K562 (cell line): ENCODE results near the gene CACNB1. TPM values are rescaled to one million over a fixed set of nuclear protein-coding genes. Genes with fewer than 3 reads are reported as not detected.

Experiments used
- ATAC-seq: fragments of 200-7000 bp; cut with Tn5 transposase; 3 replicates; pipeline ENCODE4 v1.9.1; 2020; ENCODE audit warnings: moderate library complexity
- BruUV-seq: library from RNA; stranded (reverse); fragments of 400-500 nt; replicated peaks from 2 replicates; lab custom pipeline; 2021; lab: Mats Ljungman, UMichigan
- CTCF ChIA-PET: fragments of 300-600 bp; formaldehyde crosslinking; extraction: SDS; loops from one replicate; lab custom pipeline; 2021; ENCODE audit warnings: low intra/inter-chr PET ratio; lab: Yijun Ruan, JAX
- POLR2A ChIA-PET: fragments of 300-600, 350-650 bp; sonication (Branson Sonifier 250); formaldehyde crosslinking; extraction: SDS; loops from one replicate; lab custom pipeline; 2021; ENCODE audit warnings: antibody characterized with exemption, inconsistent platforms; lab: Yijun Ruan, JAX
- DNase-seq, 4 experiments: peaks; one replicate each; pipeline versions ENCODE4 v3.0.0 to v3.0.0-alpha.2; 2011 to 2018; ENCODE audit warnings: low spot score in 3 of 4, mixed read lengths in 3 of 4; ENCODE audit errors: extremely low read depth in 1 of 4
- FAIRE-seq: peaks from 2 replicates; lab custom pipeline; 2011; peaks lifted over from hg19 to GRCh38; lab: Jason Lieb, UNC
- H2AFZ ChIP-seq: 2 replicates; pipeline ENCODE4 v1.6.0; 2011; ENCODE audit warnings: low read depth, low read length, control low read depth, inconsistent platforms
- H3K27ac ChIP-seq: fragments of 200-600 bp; 3 replicates; pipeline ENCODE4 v1.8.0; 2011; ENCODE audit warnings: low read depth, mild to moderate bottlenecking, control low read depth, inconsistent platforms, low read length, moderate library complexity, mixed read lengths; ENCODE audit errors: extremely low read depth
- H3K27me3 ChIP-seq, 2 experiments: fragments of 300-600 bp in 1 of 2; 2 replicates in 1 of 2; 3 replicates in 1 of 2; pipeline versions ENCODE4 v1.6.0 to v1.8.0; 2011; ENCODE audit warnings: inconsistent platforms in 2 of 2, low read length in 2 of 2, mild to moderate bottlenecking in 1 of 2, mixed read lengths in 1 of 2, moderate library complexity in 1 of 2; ENCODE audit not compliant: control insufficient read depth in 2 of 2, insufficient read depth in 2 of 2
- H3K36me3 ChIP-seq: fragments of 300-600 bp; 3 replicates; pipeline ENCODE4 v1.8.0; 2011; ENCODE audit warnings: mild to moderate bottlenecking, low read length, inconsistent platforms; ENCODE audit not compliant: control insufficient read depth, insufficient read depth
- H3K4me1 ChIP-seq, 2 experiments: fragments of 200-600 bp in 1 of 2; replicated peaks in 1 of 2; 2 replicates in 1 of 2; 3 replicates in 1 of 2; pipeline versions ENCODE4 v1.5.1 to v1.8.0; 2011; ENCODE audit warnings: inconsistent platforms in 2 of 2, low read length in 2 of 2, mild to moderate bottlenecking in 1 of 2, mixed read lengths in 1 of 2, moderate library complexity in 1 of 2; ENCODE audit not compliant: control insufficient read depth in 2 of 2, insufficient read depth in 2 of 2
- H3K4me2 ChIP-seq: 2 replicates; pipeline ENCODE4 v1.6.1; 2011; ENCODE audit warnings: low read length, control low read depth, inconsistent platforms, mixed read lengths; ENCODE audit not compliant: insufficient read depth
- H3K4me3 ChIP-seq: fragments of 200-600 bp; sonication (generic), shearing (Covaris generic); 2 replicates; pipeline ENCODE4 v1.5.1; 2016; ENCODE audit warnings: control low read depth, inconsistent platforms
- H3K79me2 ChIP-seq: fragments of 200-600 bp; 3 replicates; pipeline ENCODE4 v1.8.0; 2011; ENCODE audit warnings: low read length, inconsistent platforms; ENCODE audit not compliant: control insufficient read depth, insufficient read depth
- H3K9ac ChIP-seq, 2 experiments: 2 replicates each; pipeline versions ENCODE4 v1.6.0 to v1.6.1; 2011; ENCODE audit warnings: low read depth in 2 of 2, low read length in 2 of 2, control low read depth in 1 of 2, inconsistent platforms in 1 of 2, mild to moderate bottlenecking in 1 of 2, mixed read lengths in 1 of 2; ENCODE audit not compliant: insufficient read depth in 1 of 2
- H3K9me1 ChIP-seq: one replicate; pipeline ENCODE4 v1.6.0; 2011; ENCODE audit warnings: inconsistent platforms, mild to moderate bottlenecking, low read length, moderate library complexity; ENCODE audit not compliant: control insufficient read depth, insufficient read depth
- H3K9me3 ChIP-seq: replicated peaks from 2 replicates; pipeline ENCODE4 v1.5.1; 2011; ENCODE audit warnings: low read depth, low read length, inconsistent platforms; ENCODE audit not compliant: control insufficient read depth, insufficient read depth
- H4K20me1 ChIP-seq: replicated peaks from 2 replicates; pipeline ENCODE4 v1.6.1; 2011; ENCODE audit warnings: low read length, inconsistent platforms, mixed read lengths; ENCODE audit not compliant: control insufficient read depth, insufficient read depth
- CBX3 ChIP-seq, 2 experiments: IDR thresholded peaks; 1 replicate in 1 of 2; 2 replicates in 1 of 2; pipeline ENCODE4 v1.6.1; 2012; ENCODE audit warnings: inconsistent platforms in 2 of 2, low read length in 2 of 2, borderline replicate concordance in 1 of 2, control low read depth in 1 of 2
- FIP1L1 ChIP-seq: fragments of 200-400 bp; formaldehyde crosslinking; IDR thresholded peaks from 2 replicates; pipeline ENCODE4 v1.6.1; 2018; ENCODE audit warnings: mild to moderate bottlenecking, low read depth, low read length; ENCODE audit not compliant: poor library complexity, severe bottlenecking
- FOXJ2 ChIP-seq: fragments of 200-800 bp; sonication (Bioruptor generic); IDR thresholded peaks from 2 replicates; pipeline ENCODE4 v1.6.1; 2016; ENCODE audit warnings: missing genetic modification characterization, missing compliant biosample characterization
- JUN ChIP-seq, 2 experiments: sonication (generic) in 1 of 2; formaldehyde crosslinking in 1 of 2; IDR thresholded peaks; 2 replicates each; pipeline versions ENCODE4 v1.6.1 to v1.8.0; 2012 to 2022; ENCODE audit warnings: borderline replicate concordance in 2 of 2, mild to moderate bottlenecking in 2 of 2, improper control_type of control experiment in 1 of 2, low read depth in 1 of 2, low read length in 1 of 2, missing genetic modification reagents in 1 of 2
- KDM5B ChIP-seq: fragments of 200-600 bp; sonication (generic); IDR thresholded peaks from 2 replicates; pipeline ENCODE4 v1.6.1; 2012; ENCODE audit warnings: low read depth, mild to moderate bottlenecking, moderate library complexity, low read length, control low read depth, inconsistent platforms; ENCODE audit not compliant: insufficient replicate concordance
- NR2C2 ChIP-seq, 2 experiments: fragments of 200-800 bp in 1 of 2; sonication (Bioruptor generic) in 1 of 2; sonication (generic) in 1 of 2; formaldehyde crosslinking in 1 of 2; IDR thresholded peaks; 2 replicates each; pipeline versions ENCODE4 v1.6.1 to v1.8.0; 2016 to 2022; ENCODE audit warnings: mild to moderate bottlenecking in 1 of 2, missing compliant biosample characterization in 1 of 2, missing genetic modification characterization in 1 of 2, missing genetic modification reagents in 1 of 2
- PCBP1 ChIP-seq: fragments of 200-400 bp; formaldehyde crosslinking; IDR thresholded peaks from 2 replicates; pipeline ENCODE4 v1.6.1; 2018; ENCODE audit warnings: mild to moderate bottlenecking, low read depth, low read length; ENCODE audit not compliant: poor library complexity, severe bottlenecking
- SIX5 ChIP-seq, 2 experiments: IDR thresholded peaks; 2 replicates each; pipeline ENCODE4 v1.6.1; 2011; ENCODE audit warnings: low read length in 2 of 2, borderline replicate concordance in 1 of 2, low read depth in 1 of 2, mild to moderate bottlenecking in 1 of 2, moderate library complexity in 1 of 2; ENCODE audit not compliant: insufficient read depth in 1 of 2
- SMARCC2 ChIP-seq: fragments of 450-650 bp; IDR thresholded peaks from 2 replicates; pipeline ENCODE4 v1.6.1; 2017; ENCODE audit warnings: antibody characterized with exemption, moderate library complexity, mild to moderate bottlenecking, low read depth
- SP1 ChIP-seq: sonication (generic); formaldehyde crosslinking; IDR thresholded peaks from 2 replicates; pipeline ENCODE4 v1.8.1; 2022; ENCODE audit warnings: mild to moderate bottlenecking, missing genetic modification reagents
- TCF7L2 ChIP-seq: fragments of 150-350 bp; IDR thresholded peaks from 2 replicates; pipeline ENCODE4 v1.6.1; 2016; ENCODE audit warnings: low read depth, mild to moderate bottlenecking, low read length, moderate library complexity
- U2AF1 ChIP-seq: fragments of 200-400 bp; formaldehyde crosslinking; optimal IDR thresholded peaks from 2 replicates; pipeline ENCODE3; 2017; ENCODE audit warnings: mild to moderate bottlenecking, low read depth, low read length, moderate library complexity
- ZFPM2 ChIP-seq: fragments of 250-450 bp; sonication (Bioruptor Pico); IDR thresholded peaks from 2 replicates; pipeline ENCODE4 v1.5.1; 2022; ENCODE audit warnings: mild to moderate bottlenecking
- WGBS: fragments of 100-300 bp; shearing (Covaris generic); methylation state at CpG from one replicate; pipeline ENCODE4 v1.1.6; 2016; ENCODE audit warnings: low coverage, mixed read lengths; ENCODE audit not compliant: insufficient coverage; ENCODE audit errors: missing lambda C conversion rate; 5-methylcytosine and 5-hydroxymethylcytosine counted together
- in situ Hi-C: fragments of 300-500 bp; cut with MboI; formaldehyde crosslinking; loops from 4 replicates; pipeline ENCODE4 v1.15.0; 2018; ENCODE audit warnings: inconsistent platforms, mixed read lengths
- intact Hi-C: fragments of 100-400 bp; cut with micrococcal nuclease; formaldehyde crosslinking; loops from 2 replicates; pipeline ENCODE4 v1.14.2; 2022
- polyA plus RNA-seq, 8 experiments: library from polyadenylated mRNA; depleted of rRNA in 4 of 8; stranded (reverse) in 5 of 8; unstranded in 3 of 8; fragments of >200 nt; fragmentation: Nextera tagmentation in 2 of 8; fragmentation: Illumina TruSeq in 1 of 8; extraction: Ambion mirVana in 2 of 8; extraction: Trizol in 1 of 8; gene quantifications; 2 replicates each; pipeline versions ENCODE4 v1.2.1 to v1.2.3, GENCODE V29; 2011 to 2014; ENCODE audit warnings: inconsistent platforms in 1 of 8, missing spikeins in 1 of 8
- total RNA-seq, 7 experiments: library from RNA; depleted of rRNA in 6 of 7; stranded (reverse); fragments of >200 nt in 6 of 7; fragmentation: Illumina TruSeq in 2 of 7; extraction: Trizol in 2 of 7; gene quantifications; 2 replicates each; pipeline versions ENCODE4 v1.2.1 to v1.2.3, GENCODE V29; 2011 to 2021; ENCODE audit warnings: low replicate concordance in 1 of 7

CACNB1 gene
- total and polyA plus RNA-seq, 9 of the 15 experiments (the other 6 are each of a cell fraction or from before 2014, with no cell fraction given), result 0.08 to 7.4 (median 3.0) TPM

DNA sequence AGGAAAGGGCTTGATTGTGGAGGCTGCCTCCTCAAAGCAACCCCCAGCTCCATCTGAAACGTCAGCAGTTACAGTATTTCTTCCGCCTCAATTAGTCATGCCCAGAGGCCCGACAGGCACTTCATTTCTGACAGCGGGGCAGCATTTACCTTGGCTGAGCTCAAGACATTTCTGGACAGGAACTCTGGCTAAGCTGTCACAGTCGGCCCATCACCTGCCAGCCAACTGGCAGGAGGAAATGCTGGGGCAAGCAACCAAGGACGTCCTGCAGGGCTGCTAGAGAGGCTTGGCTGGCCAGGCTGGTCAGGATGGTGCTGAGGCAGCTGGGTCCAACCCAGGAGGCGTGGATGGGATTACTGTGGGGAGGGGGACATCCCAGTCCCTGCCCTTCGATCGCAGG is 73.8 kb downstream of the CACNB1 start:
- FAIRE-seq (no peak), ATAC-seq (no peak), DNase-seq (no peak)
- intact Hi-C loops (no loop called here), in situ Hi-C loops (no loop called here)
- Histone ChIP-seq H3K27ac (no peak overlapping the region), H4K20me1 (no peaks in the 10 kb centered on the region; the same call in 1 of the 2 replicates), H3K9ac (peak overlapping the region in 1 of 2 experiments; percentile 53; a peak in 2 of 4 replicates), H2AFZ (no peak overlapping the region), H3K4me2 (no peak overlapping the region), H3K36me3 (no peaks in the 10 kb centered on the region), H3K79me2 (no peaks in the 10 kb centered on the region), H3K9me1 (no peaks in the 10 kb centered on the region), H3K27me3 (peaks cover 27 to 44% of the 10 kb centered on the region in 2 experiments), H3K4me3 (no peak overlapping the region), H3K4me1 (no peaks in the 10 kb centered on the region), H3K9me3 (no peaks in the 10 kb centered on the region)
- 10% methylated on average over 9 of the region's 9 CpGs for WGBS
- no TSS peak for BruUV-seq
- TF ChIP-seq KDM5B (no peak), NR2C2 (CRISPR knock-in tag; IDR thresholded peaks at IDR 0.05) (no peak), NR2C2 (tag; IDR thresholded peaks at IDR 0.05) (no peak), U2AF1 (no peak), TCF7L2 (no peak), SP1 (CRISPR knock-in tag) (no peak), SIX5 (IDR thresholded peaks at IDR 0.05; ENCODE audit: borderline replicate concordance in 1 of 2, insufficient read depth in 1 of 2, low read depth in 1 of 2, low read length in 2 of 2) (no peak), FOXJ2 (tag) (no peak), CBX3 (IDR thresholded peaks at IDR 0.05; ENCODE audit: borderline replicate concordance in 1 of 2, low read length in 2 of 2) (no peak), PCBP1 (no peak), ZFPM2 (CRISPR knock-in tag) (no peak), SMARCC2 (no peak), FIP1L1 (no peak), JUN (IDR thresholded peaks at IDR 0.05; ENCODE audit: borderline replicate concordance, low read depth, low read length) (no peak), JUN (CRISPR knock-in tag; IDR thresholded peaks at IDR 0.05; ENCODE audit: borderline replicate concordance) (no peak)
- ChIA-PET CTCF (no interaction called here), POLR2A (interaction anchor here (0.6 kb wide), 3 partner anchors 38 to 380 kb away, joined by 3 read pairs; no protein-coding TSS in a partner anchor)

Other genes with a start within 250 kb of the CACNB1 start
- not detected in 2 replicates for gene FBXO47, start 230.3 kb downstream of the CACNB1 start, total RNA-seq (2014; rRNA removed)
- gene FBXO47, start 230.3 kb downstream of the CACNB1 start, total RNA-seq (2014; rRNA removed; fragmentation: Illumina TruSeq; extraction: Trizol), result not detected in 2 replicates
- gene FBXO47, start 230.3 kb downstream of the CACNB1 start, total RNA-seq (2015; rRNA removed; fragmentation: Illumina TruSeq; extraction: Trizol), result not detected in 2 replicates
- gene FBXO47, start 230.3 kb downstream of the CACNB1 start, total RNA-seq (2021), result not detected in 2 replicates
- not detected in 2 replicates for gene FBXO47, start 230.3 kb downstream of the CACNB1 start, polyA plus RNA-seq (2011; rRNA removed)
- gene FBXO47, start 230.3 kb downstream of the CACNB1 start, polyA plus RNA-seq (2014; fragmentation: Illumina TruSeq; extraction: Trizol), result not detected in 2 replicates
- not detected for gene FBXO47, start 230.3 kb downstream of the CACNB1 start, polyA plus RNA-seq (2014; fragmentation: Nextera tagmentation; extraction: Ambion mirVana)
- gene FBXO47, start 230.3 kb downstream of the CACNB1 start, polyA plus RNA-seq (2014; rRNA removed), result not detected in 2 replicates
- gene PLXDC1, start 46.0 kb downstream of the CACNB1 start, total RNA-seq (2014; rRNA removed), result not detected in 2 replicates
- gene PLXDC1, start 46.0 kb downstream of the CACNB1 start, total RNA-seq (2014; rRNA removed; fragmentation: Illumina TruSeq; extraction: Trizol), result not detected in 2 replicates
- not detected in 2 replicates for gene PLXDC1, start 46.0 kb downstream of the CACNB1 start, total RNA-seq (2015; rRNA removed; fragmentation: Illumina TruSeq; extraction: Trizol)
- gene PLXDC1, start 46.0 kb downstream of the CACNB1 start, total RNA-seq (2021), result not detected in 2 replicates
- gene PLXDC1, start 46.0 kb downstream of the CACNB1 start, polyA plus RNA-seq (2011; rRNA removed), result 0.11 TPM in 1 of 2 replicates, not detected in the other
- gene PLXDC1, start 46.0 kb downstream of the CACNB1 start, polyA plus RNA-seq (2014; fragmentation: Illumina TruSeq; extraction: Trizol), result not detected in 2 replicates
- not detected for gene PLXDC1, start 46.0 kb downstream of the CACNB1 start, polyA plus RNA-seq (2014; fragmentation: Nextera tagmentation; extraction: Ambion mirVana)
- not detected in 2 replicates for gene PLXDC1, start 46.0 kb downstream of the CACNB1 start, polyA plus RNA-seq (2014; rRNA removed)
- gene ARL5C, start 31.5 kb downstream of the CACNB1 start, total RNA-seq (2014; rRNA removed), result not detected in 2 replicates
- gene ARL5C, start 31.5 kb downstream of the CACNB1 start, total RNA-seq (2014; rRNA removed; fragmentation: Illumina TruSeq; extraction: Trizol), result not detected in 2 replicates
- not detected in 2 replicates for gene ARL5C, start 31.5 kb downstream of the CACNB1 start, total RNA-seq (2015; rRNA removed; fragmentation: Illumina TruSeq; extraction: Trizol)
- not detected in 2 replicates for gene ARL5C, start 31.5 kb downstream of the CACNB1 start, total RNA-seq (2021)
- gene ARL5C, start 31.5 kb downstream of the CACNB1 start, polyA plus RNA-seq (2011; rRNA removed), result not detected in 2 replicates
- gene ARL5C, start 31.5 kb downstream of the CACNB1 start, polyA plus RNA-seq (2014; fragmentation: Illumina TruSeq; extraction: Trizol), result not detected in 2 replicates
- gene ARL5C, start 31.5 kb downstream of the CACNB1 start, polyA plus RNA-seq (2014; fragmentation: Nextera tagmentation; extraction: Ambion mirVana), result not detected
- not detected in 2 replicates for gene ARL5C, start 31.5 kb downstream of the CACNB1 start, polyA plus RNA-seq (2014; rRNA removed)
- 3,823 and 4,254 TPM in 2 replicates for gene RPL19, start 2.6 kb upstream of the CACNB1 start, total RNA-seq (2014; rRNA removed)
- 2,411 and 3,109 TPM in 2 replicates for gene RPL19, start 2.6 kb upstream of the CACNB1 start, total RNA-seq (2014; rRNA removed; fragmentation: Illumina TruSeq; extraction: Trizol)
- gene RPL19, start 2.6 kb upstream of the CACNB1 start, total RNA-seq (2015; rRNA removed; fragmentation: Illumina TruSeq; extraction: Trizol), result 3,681 and 3,727 TPM in 2 replicates
- 2,367 and 2,508 TPM in 2 replicates for gene RPL19, start 2.6 kb upstream of the CACNB1 start, total RNA-seq (2021)
- gene RPL19, start 2.6 kb upstream of the CACNB1 start, polyA plus RNA-seq (2011; rRNA removed), result 1,550 and 2,263 TPM in 2 replicates
- gene RPL19, start 2.6 kb upstream of the CACNB1 start, polyA plus RNA-seq (2014; fragmentation: Illumina TruSeq; extraction: Trizol), result 4,063 and 4,614 TPM in 2 replicates
- 1,000 to 10,000 TPM; 3,604 to 4,229 TPM for gene RPL19, start 2.6 kb upstream of the CACNB1 start, polyA plus RNA-seq (2014; fragmentation: Nextera tagmentation; extraction: Ambion mirVana)
- gene RPL19, start 2.6 kb upstream of the CACNB1 start, polyA plus RNA-seq (2014; rRNA removed), result 3,808 and 3,851 TPM in 2 replicates
- gene STAC2, start 28.3 kb upstream of the CACNB1 start, total RNA-seq (2014; rRNA removed), result not detected in 2 replicates
- not detected in 2 replicates for gene STAC2, start 28.3 kb upstream of the CACNB1 start, total RNA-seq (2014; rRNA removed; fragmentation: Illumina TruSeq; extraction: Trizol)
- not detected in 2 replicates for gene STAC2, start 28.3 kb upstream of the CACNB1 start, total RNA-seq (2015; rRNA removed; fragmentation: Illumina TruSeq; extraction: Trizol)
- not detected in 2 replicates for gene STAC2, start 28.3 kb upstream of the CACNB1 start, total RNA-seq (2021)
- gene STAC2, start 28.3 kb upstream of the CACNB1 start, polyA plus RNA-seq (2011; rRNA removed), result not detected in 2 replicates
- gene STAC2, start 28.3 kb upstream of the CACNB1 start, polyA plus RNA-seq (2014; fragmentation: Illumina TruSeq; extraction: Trizol), result not detected in 2 replicates
- gene STAC2, start 28.3 kb upstream of the CACNB1 start, polyA plus RNA-seq (2014; fragmentation: Nextera tagmentation; extraction: Ambion mirVana), result not detected
- not detected in 2 replicates for gene STAC2, start 28.3 kb upstream of the CACNB1 start, polyA plus RNA-seq (2014; rRNA removed)
- gene FBXL20, start 204.0 kb upstream of the CACNB1 start, total RNA-seq (2014; rRNA removed), result 5.1 and 6.9 TPM in 2 replicates
- gene FBXL20, start 204.0 kb upstream of the CACNB1 start, total RNA-seq (2014; rRNA removed; fragmentation: Illumina TruSeq; extraction: Trizol), result 8.6 and 11.7 TPM in 2 replicates
- 5.6 and 6.3 TPM in 2 replicates for gene FBXL20, start 204.0 kb upstream of the CACNB1 start, total RNA-seq (2015; rRNA removed; fragmentation: Illumina TruSeq; extraction: Trizol)
- gene FBXL20, start 204.0 kb upstream of the CACNB1 start, total RNA-seq (2021), result 13.6 and 15.1 TPM in 2 replicates
- 9.4 and 10.4 TPM in 2 replicates for gene FBXL20, start 204.0 kb upstream of the CACNB1 start, polyA plus RNA-seq (2011; rRNA removed)
- 6.2 and 6.3 TPM in 2 replicates for gene FBXL20, start 204.0 kb upstream of the CACNB1 start, polyA plus RNA-seq (2014; fragmentation: Illumina TruSeq; extraction: Trizol)
- gene FBXL20, start 204.0 kb upstream of the CACNB1 start, polyA plus RNA-seq (2014; fragmentation: Nextera tagmentation; extraction: Ambion mirVana), result 1 to 10 TPM; 1.8 to 3.0 TPM
- 4.5 and 4.7 TPM in 2 replicates for gene FBXL20, start 204.0 kb upstream of the CACNB1 start, polyA plus RNA-seq (2014; rRNA removed)